ENCODE data around the gene ALKBH1. TPM values are rescaled to one million over a fixed set of nuclear protein-coding genes. Genes with fewer than 3 reads are reported as not detected.
"Not testable (repeated sequence)": the region's sequence is repeated elsewhere in the genome, so short reads cannot be mapped to it uniquely, and the experiment has no call there.

ALKBH1 gene
- total and polyA plus RNA-seq, 2 donors (not counting 1 experiment from before 2014, with no cell fraction given): 8.8 to 21.8 TPM

DNA sequence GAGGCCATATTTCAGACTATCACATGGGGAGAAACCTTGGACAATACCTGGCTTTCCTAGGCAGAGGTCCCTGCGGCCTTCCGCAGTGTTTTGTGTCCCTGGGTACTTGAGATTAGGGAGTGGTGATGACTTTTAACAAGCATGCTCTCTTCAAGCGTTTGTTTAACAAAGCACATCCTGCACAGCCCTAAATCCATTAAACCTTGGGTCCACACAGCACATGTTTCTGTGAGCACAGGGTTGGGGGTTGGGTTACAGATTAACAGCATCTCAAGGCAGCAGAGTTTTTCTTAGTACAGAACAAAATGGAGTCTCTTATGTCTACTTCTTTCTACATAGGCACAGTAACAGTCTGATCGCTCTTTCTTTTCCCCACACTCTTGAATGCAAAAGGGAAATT lies 72.0 kb downstream of the ALKBH1 start:
- H2AFZ ChIP-seq (ENCODE audit: insufficient read depth, low read depth, low read length, poor library complexity, severe bottlenecking); H3K9ac ChIP-seq (ENCODE audit: low read length); H3K27ac Mint-ChIP-seq; DNase-seq; ATAC-seq (ENCODE audit: low read depth); H3K36me3 ChIP-seq (replicated peaks in 1 of 2; ENCODE audit: control extremely low read depth in 1 of 2, control insufficient read depth in 1 of 2, extremely low read depth in 1 of 2, insufficient read depth in 2 of 2, low read length in 1 of 2); H3K4me1 Mint-ChIP-seq; H4K20me1 ChIP-seq (ENCODE audit: control insufficient read depth, insufficient read depth, low read length, poor library complexity, severe bottlenecking); H3K27me3 ChIP-seq (replicated peaks in 1 of 4; ENCODE audit: control extremely low read depth in 1 of 4, control insufficient read depth in 3 of 4, insufficient read depth in 4 of 4, low read length in 3 of 4); H3K4me1 ChIP-seq (ENCODE audit: control insufficient read depth in 2 of 2, insufficient read depth in 2 of 2, low read length in 2 of 2); H3K4me3 Mint-ChIP-seq; CTCF ChIA-PET; H3K79me2 ChIP-seq (ENCODE audit: control insufficient read depth, insufficient read depth, low read length); intact Hi-C loops (cut with micrococcal nuclease); H3K4me2 ChIP-seq (replicated peaks; ENCODE audit: low read depth, low read length, poor library complexity, severe bottlenecking); POLR2A ChIA-PET; H3K27me3 Mint-ChIP-seq; H3K9me3 Mint-ChIP-seq (ENCODE audit: insufficient read depth); H3K27ac ChIP-seq (ENCODE audit: low read length in 2 of 2); H3K4me3 ChIP-seq (ENCODE audit: control extremely low read depth in 1 of 5, extremely low read depth in 1 of 5, insufficient read depth in 1 of 5, low read depth in 2 of 5, low read length in 4 of 5): not testable (repeated sequence)
- no CpG with 5 or more reads among the region's 4 CpGs for WGBS (ENCODE audit: insufficient coverage)
- H3K9me3 ChIP-seq (ENCODE audit: control extremely low read depth in 1 of 3, control insufficient read depth in 2 of 3, insufficient read depth in 1 of 3, low read length in 2 of 3): peaks cover 2 to 14% (median 3%) of the 10 kb centered on the region in 3 donors

DNA sequence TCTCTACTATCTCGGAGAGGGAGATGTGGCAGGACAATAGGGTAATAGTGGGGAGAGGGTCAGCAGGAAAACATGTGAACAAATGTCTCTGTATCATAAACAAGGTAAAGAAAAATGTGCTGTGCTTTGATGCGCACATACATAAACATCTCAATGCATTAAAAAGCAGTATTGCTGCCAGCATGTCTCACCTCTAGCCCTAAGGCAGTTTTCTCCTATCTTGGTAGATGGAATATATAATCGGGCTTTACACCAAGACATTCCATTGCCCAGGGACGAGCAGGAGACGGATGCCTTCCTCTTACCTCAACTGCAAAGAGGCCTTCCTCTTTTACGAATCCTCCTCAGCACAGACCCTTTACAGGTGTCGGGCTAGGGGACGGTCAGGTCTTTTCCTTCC lies 72.4 kb downstream of the ALKBH1 start:
- H3K4me2 ChIP-seq (replicated peaks; ENCODE audit: low read depth, low read length, poor library complexity, severe bottlenecking); H3K27me3 Mint-ChIP-seq; H3K36me3 ChIP-seq (replicated peaks in 1 of 2; ENCODE audit: control extremely low read depth in 1 of 2, control insufficient read depth in 1 of 2, extremely low read depth in 1 of 2, insufficient read depth in 2 of 2, low read length in 1 of 2); H3K4me1 Mint-ChIP-seq; H3K4me3 Mint-ChIP-seq; H3K4me1 ChIP-seq (ENCODE audit: control insufficient read depth in 2 of 2, insufficient read depth in 2 of 2, low read length in 2 of 2); H2AFZ ChIP-seq (ENCODE audit: insufficient read depth, low read depth, low read length, poor library complexity, severe bottlenecking); H3K27me3 ChIP-seq (replicated peaks in 1 of 4; ENCODE audit: control extremely low read depth in 1 of 4, control insufficient read depth in 3 of 4, insufficient read depth in 4 of 4, low read length in 3 of 4); H4K20me1 ChIP-seq (ENCODE audit: control insufficient read depth, insufficient read depth, low read length, poor library complexity, severe bottlenecking); ATAC-seq (ENCODE audit: low read depth); H3K9ac ChIP-seq (ENCODE audit: low read length); H3K4me3 ChIP-seq (ENCODE audit: control extremely low read depth in 1 of 5, extremely low read depth in 1 of 5, insufficient read depth in 1 of 5, low read depth in 2 of 5, low read length in 4 of 5); H3K27ac ChIP-seq (ENCODE audit: low read length in 2 of 2); H3K9me3 Mint-ChIP-seq (ENCODE audit: insufficient read depth); H3K79me2 ChIP-seq (ENCODE audit: control insufficient read depth, insufficient read depth, low read length); DNase-seq; POLR2A ChIA-PET; intact Hi-C loops (cut with micrococcal nuclease); H3K27ac Mint-ChIP-seq; CTCF ChIA-PET: not testable (repeated sequence)
- peaks cover 2 to 14% (median 3%) of the 10 kb centered on the region in 3 donors for H3K9me3 ChIP-seq (ENCODE audit: control extremely low read depth in 1 of 3, control insufficient read depth in 2 of 3, insufficient read depth in 1 of 3, low read length in 2 of 3)
- 93% methylated on average over 3 of the region's 8 CpGs for WGBS (ENCODE audit: insufficient coverage)

DNA sequence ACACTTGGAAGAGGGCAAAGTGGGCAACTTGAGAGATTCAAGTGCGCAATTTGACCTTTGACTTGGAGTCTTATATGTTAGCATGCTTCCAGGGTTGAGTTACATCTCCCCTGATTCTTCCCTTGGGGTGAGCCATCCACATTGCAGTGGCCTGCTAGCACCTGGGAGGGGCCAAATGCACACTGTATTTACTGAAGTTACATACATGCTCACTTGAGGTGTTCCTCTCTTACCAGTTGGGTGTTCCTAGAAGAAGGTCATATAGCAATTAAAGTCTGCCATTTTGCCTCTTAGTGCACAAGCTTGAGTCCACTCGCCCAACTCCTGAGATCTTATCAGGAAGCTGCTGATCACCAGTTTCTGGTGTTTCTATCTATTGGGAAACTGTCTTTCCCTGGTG lies 77.7 kb downstream of the ALKBH1 start:
- Mint-ChIP-seq H3K4me3 (no peak overlapping the region), H3K4me1 (no peaks in the 10 kb centered on the region), H3K27ac (no peak overlapping the region), H3K27me3 (peaks cover 3% of the 10 kb centered on the region), H3K9me3 (ENCODE audit: insufficient read depth) (no peaks in the 10 kb centered on the region)
- DNase-seq (no peak), ATAC-seq (ENCODE audit: low read depth) (no peak)
- Histone ChIP-seq H3K36me3 (replicated peaks in 1 of 2; ENCODE audit: control extremely low read depth in 1 of 2, control insufficient read depth in 1 of 2, extremely low read depth in 1 of 2, insufficient read depth in 2 of 2, low read length in 1 of 2) (no peaks in the 10 kb centered on the region), H2AFZ (ENCODE audit: insufficient read depth, low read depth, low read length, poor library complexity, severe bottlenecking) (no peak overlapping the region), H3K27me3 (replicated peaks in 1 of 4; ENCODE audit: control extremely low read depth in 1 of 4, control insufficient read depth in 3 of 4, insufficient read depth in 4 of 4, low read length in 3 of 4) (no peaks in the 10 kb centered on the region), H3K4me3 (ENCODE audit: control extremely low read depth in 1 of 5, extremely low read depth in 1 of 5, insufficient read depth in 1 of 5, low read depth in 2 of 5, low read length in 4 of 5) (no peak overlapping the region), H3K9me3 (ENCODE audit: control extremely low read depth in 1 of 3, control insufficient read depth in 2 of 3, insufficient read depth in 1 of 3, low read length in 2 of 3) (peaks cover 0 to 14% (median 3%) of the 10 kb centered on the region in 3 donors), H3K4me1 (ENCODE audit: control insufficient read depth in 2 of 2, insufficient read depth in 2 of 2, low read length in 2 of 2) (no peaks in the 10 kb centered on the region), H3K27ac (ENCODE audit: low read length in 2 of 2) (no peak overlapping the region), H3K4me2 (replicated peaks; ENCODE audit: low read depth, low read length, poor library complexity, severe bottlenecking) (no peak overlapping the region), H3K79me2 (ENCODE audit: control insufficient read depth, insufficient read depth, low read length) (no peaks in the 10 kb centered on the region), H3K9ac (ENCODE audit: low read length) (no peak overlapping the region), H4K20me1 (ENCODE audit: control insufficient read depth, insufficient read depth, low read length, poor library complexity, severe bottlenecking) (no peaks in the 10 kb centered on the region)
- ChIA-PET CTCF (no interaction called here), POLR2A (no interaction called here)
- 50% methylated on average over 1 of the region's 2 CpGs for WGBS (ENCODE audit: insufficient coverage)
- intact Hi-C loops (cut with micrococcal nuclease): no loop called here
- TF ChIP-seq, protein P1, sequence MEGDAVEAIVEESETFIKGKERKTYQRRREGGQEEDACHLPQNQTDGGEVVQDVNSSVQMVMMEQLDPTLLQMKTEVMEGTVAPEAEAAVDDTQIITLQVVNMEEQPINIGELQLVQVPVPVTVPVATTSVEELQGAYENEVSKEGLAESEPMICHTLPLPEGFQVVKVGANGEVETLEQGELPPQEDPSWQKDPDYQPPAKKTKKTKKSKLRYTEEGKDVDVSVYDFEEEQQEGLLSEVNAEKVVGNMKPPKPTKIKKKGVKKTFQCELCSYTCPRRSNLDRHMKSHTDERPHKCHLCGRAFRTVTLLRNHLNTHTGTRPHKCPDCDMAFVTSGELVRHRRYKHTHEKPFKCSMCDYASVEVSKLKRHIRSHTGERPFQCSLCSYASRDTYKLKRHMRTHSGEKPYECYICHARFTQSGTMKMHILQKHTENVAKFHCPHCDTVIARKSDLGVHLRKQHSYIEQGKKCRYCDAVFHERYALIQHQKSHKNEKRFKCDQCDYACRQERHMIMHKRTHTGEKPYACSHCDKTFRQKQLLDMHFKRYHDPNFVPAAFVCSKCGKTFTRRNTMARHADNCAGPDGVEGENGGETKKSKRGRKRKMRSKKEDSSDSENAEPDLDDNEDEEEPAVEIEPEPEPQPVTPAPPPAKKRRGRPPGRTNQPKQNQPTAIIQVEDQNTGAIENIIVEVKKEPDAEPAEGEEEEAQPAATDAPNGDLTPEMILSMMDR (IDR thresholded peaks at IDR 0.05): no peak
- no peak for TF ChIP-seq EZH2 (IDR thresholded peaks at IDR 0.05; ENCODE audit: borderline replicate concordance, insufficient read depth, low read depth, low read length, poor library complexity, severe bottlenecking)
